Testis (tissue), 3 donors: ENCODE measurements around the gene SARM1. TPM values are rescaled to one million over a fixed set of nuclear protein-coding genes. Genes with fewer than 3 reads are reported as not detected.

Experiments used
- DNase-seq: peaks from one replicate; pipeline ENCODE4 v3.0.0-alpha.2; 2019
- H3K27ac ChIP-seq, 2 donors: fragments of 200-600 bp; sonication (generic); one replicate each; pipeline ENCODE4 v1.5.1; 2019
- H3K27me3 ChIP-seq: fragments of 200-600 bp; sonication (generic); one replicate; pipeline ENCODE4 v1.5.1; 2019
- H3K36me3 ChIP-seq: fragments of 200-600 bp; sonication (generic); one replicate; pipeline ENCODE4 v1.5.1; 2017; ENCODE audit warnings: low read depth; ENCODE audit errors: missing control alignments
- H3K4me1 ChIP-seq: fragments of 200-600 bp; sonication (generic); one replicate; pipeline ENCODE4 v1.5.1; 2019
- H3K4me3 ChIP-seq, 2 donors: fragments of 200-600 bp; sonication (generic); one replicate each; pipeline ENCODE4 v1.5.1; 2017 to 2019
- H3K9me3 ChIP-seq: fragments of 200-600 bp; sonication (generic); one replicate; pipeline ENCODE4 v1.5.1; 2017
- POLR2A ChIP-seq: fragments of 450-650 bp; IDR thresholded peaks from one replicate; pipeline ENCODE4 v1.6.1; 2017; ENCODE audit warnings: antibody characterized with exemption, mild to moderate bottlenecking, moderate library complexity
- WGBS, 2 donors: methylation state at CpG; one replicate each; pipeline ENCODE4 v1.1.5; 2018; 5-methylcytosine and 5-hydroxymethylcytosine counted together
- intact Hi-C: fragments of 100-400 bp; cut with DNase I; formaldehyde crosslinking; loops from one replicate; pipeline ENCODE4 v1.15.1; 2023; ENCODE audit warnings: low total_unique reads
- polyA plus RNA-seq: library from polyadenylated mRNA; stranded (reverse); fragments of 350-450 nt; fragmentation: Illumina TruSeq; extraction: RNeasy Lipid Tissue Mini Kit (QIAGEN cat#74804); gene quantifications from one replicate; pipeline ENCODE4 v1.2.3, GENCODE V29; 2014; ENCODE audit warnings: low read depth, low replicate concordance; ENCODE audit not compliant: insufficient read depth
- total RNA-seq, 2 donors: library from RNA; depleted of rRNA; stranded (reverse); fragments of >200 nt; gene quantifications; one replicate each; pipeline ENCODE4 v1.2.3, GENCODE V29; 2016
- TF ChIP-seq, protein P1 (sequence below), 3 experiments: fragments of 450-650 bp in 2 of 3; fragments of 200-600 bp in 1 of 3; sonication (generic) in 1 of 3; IDR thresholded peaks; one replicate each; pipeline ENCODE4 v1.5.1; 2016 to 2019; ENCODE audit warnings: antibody characterized with exemption in 3 of 3, mild to moderate bottlenecking in 2 of 3, moderate library complexity in 1 of 3

The SARM1 gene
- total and polyA plus RNA-seq, 3 donors from 2014 or later = 6.6 to 19.9 (median 18.6) TPM

DNA sequence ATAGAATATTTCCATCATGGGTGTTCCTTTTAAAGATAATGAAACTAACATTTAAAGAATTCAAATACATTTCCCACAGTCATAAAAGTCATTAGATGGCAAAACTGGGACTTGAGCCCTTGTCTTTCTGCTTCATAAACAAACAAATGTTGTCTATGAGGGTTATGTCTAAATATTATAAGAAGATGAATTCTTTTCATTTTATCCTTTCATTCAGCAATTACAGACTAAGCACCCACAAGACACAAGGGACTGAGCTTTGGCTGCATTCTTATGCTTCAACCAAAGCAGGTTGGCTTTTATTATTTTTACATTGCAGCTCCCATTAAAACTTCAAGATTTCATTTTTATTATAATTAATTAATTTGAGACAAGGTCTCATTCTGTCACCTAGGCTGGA lies 14.9 kb downstream of the SARM1 start:
- Histone ChIP-seq H3K27me3 (no peaks in the 10 kb centered on the region), H3K36me3 (no peaks in the 10 kb centered on the region), H3K4me3 (no peak overlapping the region), H3K4me1 (no peaks in the 10 kb centered on the region), H3K27ac (no peak overlapping the region), H3K9me3 (no peaks in the 10 kb centered on the region)
- DNase-seq = no peak
- intact Hi-C loops = no loop called here
- TF ChIP-seq, protein P1, sequence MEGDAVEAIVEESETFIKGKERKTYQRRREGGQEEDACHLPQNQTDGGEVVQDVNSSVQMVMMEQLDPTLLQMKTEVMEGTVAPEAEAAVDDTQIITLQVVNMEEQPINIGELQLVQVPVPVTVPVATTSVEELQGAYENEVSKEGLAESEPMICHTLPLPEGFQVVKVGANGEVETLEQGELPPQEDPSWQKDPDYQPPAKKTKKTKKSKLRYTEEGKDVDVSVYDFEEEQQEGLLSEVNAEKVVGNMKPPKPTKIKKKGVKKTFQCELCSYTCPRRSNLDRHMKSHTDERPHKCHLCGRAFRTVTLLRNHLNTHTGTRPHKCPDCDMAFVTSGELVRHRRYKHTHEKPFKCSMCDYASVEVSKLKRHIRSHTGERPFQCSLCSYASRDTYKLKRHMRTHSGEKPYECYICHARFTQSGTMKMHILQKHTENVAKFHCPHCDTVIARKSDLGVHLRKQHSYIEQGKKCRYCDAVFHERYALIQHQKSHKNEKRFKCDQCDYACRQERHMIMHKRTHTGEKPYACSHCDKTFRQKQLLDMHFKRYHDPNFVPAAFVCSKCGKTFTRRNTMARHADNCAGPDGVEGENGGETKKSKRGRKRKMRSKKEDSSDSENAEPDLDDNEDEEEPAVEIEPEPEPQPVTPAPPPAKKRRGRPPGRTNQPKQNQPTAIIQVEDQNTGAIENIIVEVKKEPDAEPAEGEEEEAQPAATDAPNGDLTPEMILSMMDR (IDR thresholded peaks at IDR 0.05) = no peak
- no peak for TF ChIP-seq POLR2A

DNA sequence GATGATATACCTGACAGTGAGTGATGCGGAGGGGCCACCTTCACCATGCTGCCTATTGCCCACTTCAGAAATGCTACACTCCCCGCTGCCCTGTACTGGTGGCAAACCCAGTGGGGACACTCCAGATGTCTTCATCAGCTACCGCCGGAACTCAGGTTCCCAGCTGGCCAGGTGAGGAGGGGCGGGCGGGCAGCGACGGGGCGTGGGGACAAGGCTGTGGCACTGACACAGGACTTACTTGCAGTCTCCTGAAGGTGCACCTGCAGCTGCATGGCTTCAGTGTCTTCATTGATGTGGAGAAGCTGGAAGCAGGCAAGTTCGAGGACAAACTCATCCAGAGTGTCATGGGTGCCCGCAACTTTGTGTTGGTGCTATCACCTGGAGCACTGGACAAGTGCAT lies 16.6 kb downstream of the SARM1 start:
- no peaks in the 10 kb centered on the region for H3K36me3 ChIP-seq
- no peak for DNase-seq

DNA sequence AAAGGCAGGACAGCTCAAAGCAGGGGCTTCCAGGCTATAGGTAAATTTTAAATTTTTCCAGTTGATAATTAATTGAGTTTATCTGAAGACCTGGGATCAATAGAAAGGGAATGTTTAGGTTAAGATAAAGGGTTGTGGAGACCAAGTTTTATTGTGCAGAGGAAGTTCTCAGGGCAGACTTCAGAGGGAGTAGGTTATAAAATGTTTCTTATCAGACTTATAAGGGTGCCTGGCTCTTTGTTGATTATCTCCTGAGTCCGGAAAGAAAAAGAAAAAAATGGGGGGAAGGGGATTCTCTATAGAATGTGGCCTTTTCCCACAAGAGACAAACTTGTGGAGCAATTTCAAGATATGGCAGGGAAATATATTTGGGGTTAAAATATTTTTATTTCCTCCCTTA lies 18.6 kb downstream of the SARM1 start:
- 77 to 79% methylated on average over 1 of the region's 1 CpG for WGBS, 2 donors

More for the DNA sequence above, 16.6 kb downstream of the SARM1 start:
- H3K27ac ChIP-seq = no peak overlapping the region
- 99% methylated on average over 11 of the region's 11 CpGs; no CpG with 5 or more reads in 1 of the 2 donors for WGBS, 2 donors
- no peak for TF ChIP-seq POLR2A
- TF ChIP-seq, protein P1 (IDR thresholded peaks at IDR 0.05) = no peak
- no peak overlapping the region for H3K4me3 ChIP-seq
- H3K4me1 ChIP-seq = no peaks in the 10 kb centered on the region
- H3K27me3 ChIP-seq = no peaks in the 10 kb centered on the region
- intact Hi-C loops = no loop called here
- no peaks in the 10 kb centered on the region for H3K9me3 ChIP-seq

DNA sequence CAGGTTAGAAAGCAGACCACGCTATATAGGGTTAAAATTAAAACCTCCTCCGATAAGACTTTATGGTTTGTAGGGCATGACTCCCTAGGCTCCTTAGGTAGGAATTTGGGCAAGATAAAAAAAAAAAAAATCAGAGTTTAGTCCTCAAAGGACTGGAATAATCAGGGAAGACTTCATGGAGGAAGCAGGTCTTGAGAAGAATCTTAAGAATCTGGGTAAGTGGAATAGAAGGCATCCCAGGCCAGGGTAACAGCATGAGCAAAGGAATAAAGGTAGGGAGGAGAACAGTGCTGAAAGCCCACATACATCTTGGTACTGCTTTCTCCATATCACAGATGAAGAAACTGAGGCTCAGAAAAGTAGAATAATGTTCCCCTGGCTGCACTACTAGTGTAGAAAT lies 19.1 kb downstream of the SARM1 start:
- Histone ChIP-seq H3K4me1 (no peaks in the 10 kb centered on the region), H3K4me3 (no peak overlapping the region), H3K36me3 (no peaks in the 10 kb centered on the region), H3K9me3 (no peaks in the 10 kb centered on the region), H3K27me3 (no peaks in the 10 kb centered on the region), H3K27ac (no peak overlapping the region)
- TF ChIP-seq, protein P1 (IDR thresholded peaks at IDR 0.05) = no peak
- TF ChIP-seq POLR2A = no peak
- intact Hi-C loops = no loop called here
- 92 to 95% methylated on average over 2 of the region's 2 CpGs for WGBS, 2 donors
- DNase-seq = no peak

More for the DNA sequence above, 18.6 kb downstream of the SARM1 start:
- no peak for TF ChIP-seq POLR2A
- TF ChIP-seq, protein P1 (IDR thresholded peaks at IDR 0.05) = no peak
- no peaks in the 10 kb centered on the region for H3K36me3 ChIP-seq
- H3K27ac ChIP-seq = no peak overlapping the region
- no peak for DNase-seq
- intact Hi-C loops = no loop called here
- H3K4me1 ChIP-seq = no peaks in the 10 kb centered on the region
- no peaks in the 10 kb centered on the region for H3K9me3 ChIP-seq
- H3K27me3 ChIP-seq = no peaks in the 10 kb centered on the region
- H3K4me3 ChIP-seq = no peak overlapping the region

DNA sequence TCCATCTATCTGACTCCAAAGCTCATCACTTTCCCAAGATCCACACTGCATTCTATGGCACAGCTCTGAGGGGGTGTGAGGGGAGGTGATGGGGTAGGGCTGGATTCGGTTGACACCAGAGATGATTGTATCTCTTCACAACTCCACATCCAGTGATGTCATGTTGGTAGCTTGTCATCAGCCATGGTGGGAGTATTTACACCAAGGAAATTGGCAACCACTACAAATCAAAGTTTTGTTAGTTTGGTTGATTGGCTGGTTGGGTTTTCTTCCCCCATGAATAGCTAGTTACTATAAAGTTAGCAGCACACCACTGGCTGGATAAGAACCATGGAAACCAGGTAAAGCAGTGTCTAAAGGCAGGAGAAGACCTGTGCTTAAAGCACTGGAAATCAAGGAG lies 19.5 kb downstream of the SARM1 start:
- 85 to 89% methylated on average over 1 of the region's 1 CpG for WGBS, 2 donors
- TF ChIP-seq, protein P1 (IDR thresholded peaks at IDR 0.05) = no peak
- TF ChIP-seq POLR2A = no peak
- H3K27ac ChIP-seq = no peak overlapping the region
- no peak for DNase-seq
- H3K27me3 ChIP-seq = no peaks in the 10 kb centered on the region
- H3K9me3 ChIP-seq = no peaks in the 10 kb centered on the region
- intact Hi-C loops = no loop called here
- no peak overlapping the region for H3K4me3 ChIP-seq
- no peaks in the 10 kb centered on the region for H3K4me1 ChIP-seq
- no peaks in the 10 kb centered on the region for H3K36me3 ChIP-seq
